ENCODE results near the gene PAQR9. TPM values are rescaled to one million over a fixed set of nuclear protein-coding genes. Genes with fewer than 3 reads are reported as not detected.
A peak's percentile ranks its signal among the peaks of the same experiment; 100 is the strongest.

The PAQR9 gene
- total and polyA plus RNA-seq, 9 of the 15 experiments (the other 6 are each of a cell fraction or from before 2014, with no cell fraction given), result 0.04 to 0.58 (median 0.22) TPM

GRCh38 chr3:143001034-143001368, 37.5 kb upstream of the PAQR9 start (continued):
- TF ChIP-seq DACH1 (IDR thresholded peaks at IDR 0.05; ENCODE audit: partially characterized antibody) (no peak), YY1 (IDR thresholded peaks at IDR 0.05; ENCODE audit: borderline replicate concordance in 1 of 3, control insufficient read depth in 1 of 3, extremely low read depth in 1 of 3, insufficient read depth in 3 of 3, insufficient read length in 1 of 3, insufficient replicate concordance in 2 of 3, low read depth in 1 of 3, low read length in 2 of 3) (peak in 1 of 3 experiments; percentile 72), POLR2A (conservative IDR thresholded peaks at IDR 0.05) (peak; percentile 88; the same call in 1 of the 2 replicates), E2F8 (IDR thresholded peaks at IDR 0.05; ENCODE audit: low read depth, partially characterized antibody) (no peak), SMC3 (conservative IDR thresholded peaks at IDR 0.05; ENCODE audit: insufficient read depth, low read depth, low read length) (no peak), FOXA3 (CRISPR knock-in tag; conservative IDR thresholded peaks at IDR 0.05 in 1 of 2, IDR thresholded peaks at IDR 0.05 in 1 of 2) (no peak), TSC22D4 (tag; IDR thresholded peaks at IDR 0.05) (no peak), ZNF79 (CRISPR knock-in tag; IDR thresholded peaks at IDR 0.05; ENCODE audit: low read depth) (no peak), HLTF (IDR thresholded peaks at IDR 0.05) (no peak), ZNF512 (tag; IDR thresholded peaks at IDR 0.05) (no peak), TGIF2 (CRISPR knock-in tag; IDR thresholded peaks at IDR 0.05) (no peak), SRSF3 (IDR thresholded peaks at IDR 0.05; ENCODE audit: insufficient read depth, low read length) (no peak), SPI1 (IDR thresholded peaks at IDR 0.05; ENCODE audit: borderline replicate concordance, low read depth, low read length) (no peak), ZC3H11A (IDR thresholded peaks at IDR 0.05; ENCODE audit: low read depth, low read length) (no peak), ZNF217 (CRISPR knock-in tag; IDR thresholded peaks at IDR 0.05) (no peak), ZNF766 (CRISPR knock-in tag; conservative IDR thresholded peaks at IDR 0.05) (0 out of 2 replicates have a peak, but pooled peaks have one; percentile 2), GABPB2 (CRISPR knock-in tag; conservative IDR thresholded peaks at IDR 0.05) (no peak), HDAC1 (IDR thresholded peaks at IDR 0.05) (no peak), SMARCA4 (IDR thresholded peaks at IDR 0.05) (peak; percentile 48), RUNX1 (IDR thresholded peaks at IDR 0.05; ENCODE audit: low read depth) (no peak), ATF4 (CRISPR knock-in tag; IDR thresholded peaks at IDR 0.05) (no peak), SIN3A (IDR thresholded peaks at IDR 0.05; ENCODE audit: borderline replicate concordance in 2 of 2, control insufficient read depth in 1 of 2, low read depth in 2 of 2, low read length in 2 of 2) (no peak), BHLHE40 (IDR thresholded peaks at IDR 0.05; ENCODE audit: low read length) (no peak), KLF6 (CRISPR knock-in tag; IDR thresholded peaks at IDR 0.05; ENCODE audit: borderline replicate concordance) (no peak), HNRNPLL (IDR thresholded peaks at IDR 0.05; ENCODE audit: low read depth, low read length, poor library complexity, severe bottlenecking) (no peak), HEY1 (CRISPR knock-in tag; IDR thresholded peaks at IDR 0.05; ENCODE audit: borderline replicate concordance) (no peak)

Measured in K562 (cell line).